ENCODE results near the gene MAB21L4. TPM values are rescaled to one million over a fixed set of nuclear protein-coding genes. Genes with fewer than 3 reads are reported as not detected.

The MAB21L4 gene
- polyA plus RNA-seq, 1 experiment = not detected

DNA sequence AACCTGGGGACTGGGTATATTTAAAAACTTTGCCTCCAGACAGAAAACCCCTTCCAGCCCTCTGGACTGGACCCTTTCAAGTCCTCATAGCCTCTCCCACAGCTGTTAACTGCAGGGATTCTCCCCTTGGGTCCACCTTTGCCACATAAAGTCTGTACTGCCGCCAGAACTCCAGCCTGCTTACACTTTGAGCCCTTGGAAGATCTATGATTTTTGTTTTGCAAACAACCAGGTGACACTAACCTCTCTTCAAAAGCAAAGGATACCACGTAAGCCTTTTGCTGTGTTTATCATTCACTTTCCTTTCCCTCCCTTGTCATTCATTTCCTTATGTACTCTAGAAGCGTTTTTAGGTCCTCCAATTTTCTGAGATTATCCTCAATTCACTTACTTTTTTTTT is 31.5 kb downstream of the MAB21L4 start:
- Histone ChIP-seq H3K9me3 (ENCODE audit: control insufficient read depth, insufficient read depth, low read length) (no peaks in the 10 kb centered on the region), H3K27ac (ENCODE audit: low read depth, low read length) (no peak overlapping the region), H3K27me3 (ENCODE audit: control insufficient read depth, insufficient read depth, low read length) (peaks cover 50% of the 10 kb centered on the region), H3K4me3 (ENCODE audit: low read depth, low read length) (no peak overlapping the region)
- no peak for DNase-seq (ENCODE audit: low read depth, low spot score)
- ChIA-PET POLR2A (no interaction called here), CTCF (interaction anchor here (1.0 kb wide), 1 partner anchor 49 kb away, joined by 3 read pairs; no protein-coding TSS in a partner anchor)
- TF ChIP-seq, protein P1, sequence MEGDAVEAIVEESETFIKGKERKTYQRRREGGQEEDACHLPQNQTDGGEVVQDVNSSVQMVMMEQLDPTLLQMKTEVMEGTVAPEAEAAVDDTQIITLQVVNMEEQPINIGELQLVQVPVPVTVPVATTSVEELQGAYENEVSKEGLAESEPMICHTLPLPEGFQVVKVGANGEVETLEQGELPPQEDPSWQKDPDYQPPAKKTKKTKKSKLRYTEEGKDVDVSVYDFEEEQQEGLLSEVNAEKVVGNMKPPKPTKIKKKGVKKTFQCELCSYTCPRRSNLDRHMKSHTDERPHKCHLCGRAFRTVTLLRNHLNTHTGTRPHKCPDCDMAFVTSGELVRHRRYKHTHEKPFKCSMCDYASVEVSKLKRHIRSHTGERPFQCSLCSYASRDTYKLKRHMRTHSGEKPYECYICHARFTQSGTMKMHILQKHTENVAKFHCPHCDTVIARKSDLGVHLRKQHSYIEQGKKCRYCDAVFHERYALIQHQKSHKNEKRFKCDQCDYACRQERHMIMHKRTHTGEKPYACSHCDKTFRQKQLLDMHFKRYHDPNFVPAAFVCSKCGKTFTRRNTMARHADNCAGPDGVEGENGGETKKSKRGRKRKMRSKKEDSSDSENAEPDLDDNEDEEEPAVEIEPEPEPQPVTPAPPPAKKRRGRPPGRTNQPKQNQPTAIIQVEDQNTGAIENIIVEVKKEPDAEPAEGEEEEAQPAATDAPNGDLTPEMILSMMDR (IDR thresholded peaks at IDR 0.05; ENCODE audit: low read depth, low read length) = no peak

DNA sequence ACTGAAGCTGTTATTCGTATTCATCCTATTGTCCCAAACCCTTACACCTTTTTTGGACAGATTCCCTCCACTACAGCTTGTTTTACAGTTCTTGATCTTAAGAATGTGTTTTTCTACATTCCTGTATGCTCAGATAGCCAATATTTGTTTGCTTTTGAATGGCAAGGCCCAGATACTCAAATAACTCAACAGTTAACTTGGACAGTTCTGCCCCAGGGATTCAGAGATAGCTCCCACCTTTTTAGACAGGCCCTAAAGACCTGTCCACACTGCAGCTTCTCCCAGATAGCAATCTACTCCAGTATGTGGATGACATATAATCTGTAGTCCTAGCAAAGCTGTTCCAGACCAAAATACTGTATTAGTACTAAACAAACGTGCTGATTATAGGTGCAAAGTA is 34.4 kb downstream of the MAB21L4 start:
- Histone ChIP-seq H3K27me3 (ENCODE audit: control insufficient read depth, insufficient read depth, low read length) (peaks cover 49% of the 10 kb centered on the region), H3K27ac (ENCODE audit: low read depth, low read length) (no peak overlapping the region), H3K9me3 (ENCODE audit: control insufficient read depth, insufficient read depth, low read length) (no peaks in the 10 kb centered on the region), H3K4me3 (ENCODE audit: low read depth, low read length) (no peak overlapping the region)
- ChIA-PET CTCF (interaction anchor here (2.4 to 3.5 kb wide), 2 partner anchors 10 to 216 kb away, joined by 8 to 15 read pairs; no protein-coding TSS in a partner anchor), POLR2A (no interaction called here)
- DNase-seq (ENCODE audit: low read depth, low spot score) = no peak
- TF ChIP-seq, protein P1 (IDR thresholded peaks at IDR 0.05; ENCODE audit: low read depth, low read length) = no peak

DNA sequence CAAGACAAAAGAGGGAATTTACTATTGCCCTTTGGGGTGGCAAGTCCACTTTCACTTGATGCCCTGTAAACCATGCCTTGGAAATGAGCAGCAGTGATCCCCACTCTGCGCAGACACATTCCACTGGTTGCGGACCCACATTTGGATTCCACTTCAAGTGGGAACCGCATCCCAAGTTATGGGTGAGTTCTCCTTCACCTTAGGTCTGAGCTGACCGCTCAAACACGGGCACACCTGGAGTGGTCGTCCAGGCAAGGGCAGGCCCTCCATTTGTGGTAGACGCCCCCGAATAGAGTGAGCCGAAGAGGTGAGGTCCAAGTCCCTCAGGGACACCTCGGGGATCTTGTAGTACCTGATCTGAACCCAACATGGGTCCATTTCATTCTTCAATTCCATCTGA is 37.1 kb downstream of the MAB21L4 start:
- peaks cover 13% of the 10 kb centered on the region for H3K9me3 ChIP-seq (ENCODE audit: control insufficient read depth, insufficient read depth, low read length)
- no peak for DNase-seq (ENCODE audit: low read depth, low spot score)
- no peak overlapping the region for H3K27ac ChIP-seq (ENCODE audit: low read depth, low read length)
- ChIA-PET CTCF (interaction anchor here (1.1 kb wide), 1 partner anchor 19 kb away, joined by 3 read pairs; no protein-coding TSS in a partner anchor), POLR2A (no interaction called here)
- H3K4me3 ChIP-seq (ENCODE audit: low read depth, low read length) = no peak overlapping the region
- peaks cover 47% of the 10 kb centered on the region for H3K27me3 ChIP-seq (ENCODE audit: control insufficient read depth, insufficient read depth, low read length)
- TF ChIP-seq, protein P1 (IDR thresholded peaks at IDR 0.05; ENCODE audit: low read depth, low read length) = no peak

DNA sequence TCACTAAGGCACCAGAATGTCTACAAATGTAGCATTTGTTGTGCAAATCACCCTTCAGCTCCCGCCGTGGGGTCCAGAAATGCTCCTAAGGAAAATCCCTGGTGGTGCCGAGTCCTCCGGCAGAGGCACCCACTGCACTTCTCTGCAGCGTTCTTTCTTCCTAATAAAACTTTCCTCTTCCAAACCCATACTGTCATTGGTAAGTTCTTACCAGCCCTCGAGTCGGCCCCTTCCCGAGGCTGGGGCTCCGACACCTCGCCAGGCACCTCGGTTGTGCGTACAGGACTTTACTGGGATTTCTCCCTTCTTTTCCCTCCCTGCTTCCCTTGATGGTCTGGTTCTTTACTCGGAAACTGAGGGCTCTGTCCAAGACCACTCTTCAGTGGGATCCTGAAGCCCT is 37.6 kb downstream of the MAB21L4 start:
- ChIA-PET POLR2A (no interaction called here), CTCF (interaction anchor here (1.5 kb wide), 1 partner anchor 18 kb away, joined by 4 read pairs; no protein-coding TSS in a partner anchor)
- H3K27me3 ChIP-seq (ENCODE audit: control insufficient read depth, insufficient read depth, low read length) = peaks cover 42% of the 10 kb centered on the region
- H3K27ac ChIP-seq (ENCODE audit: low read depth, low read length) = no peak overlapping the region
- H3K9me3 ChIP-seq (ENCODE audit: control insufficient read depth, insufficient read depth, low read length) = peaks cover 13% of the 10 kb centered on the region
- TF ChIP-seq, protein P1 (IDR thresholded peaks at IDR 0.05; ENCODE audit: low read depth, low read length) = no peak
- no peak for DNase-seq (ENCODE audit: low read depth, low spot score)
- H3K4me3 ChIP-seq (ENCODE audit: low read depth, low read length) = no peak overlapping the region

DNA sequence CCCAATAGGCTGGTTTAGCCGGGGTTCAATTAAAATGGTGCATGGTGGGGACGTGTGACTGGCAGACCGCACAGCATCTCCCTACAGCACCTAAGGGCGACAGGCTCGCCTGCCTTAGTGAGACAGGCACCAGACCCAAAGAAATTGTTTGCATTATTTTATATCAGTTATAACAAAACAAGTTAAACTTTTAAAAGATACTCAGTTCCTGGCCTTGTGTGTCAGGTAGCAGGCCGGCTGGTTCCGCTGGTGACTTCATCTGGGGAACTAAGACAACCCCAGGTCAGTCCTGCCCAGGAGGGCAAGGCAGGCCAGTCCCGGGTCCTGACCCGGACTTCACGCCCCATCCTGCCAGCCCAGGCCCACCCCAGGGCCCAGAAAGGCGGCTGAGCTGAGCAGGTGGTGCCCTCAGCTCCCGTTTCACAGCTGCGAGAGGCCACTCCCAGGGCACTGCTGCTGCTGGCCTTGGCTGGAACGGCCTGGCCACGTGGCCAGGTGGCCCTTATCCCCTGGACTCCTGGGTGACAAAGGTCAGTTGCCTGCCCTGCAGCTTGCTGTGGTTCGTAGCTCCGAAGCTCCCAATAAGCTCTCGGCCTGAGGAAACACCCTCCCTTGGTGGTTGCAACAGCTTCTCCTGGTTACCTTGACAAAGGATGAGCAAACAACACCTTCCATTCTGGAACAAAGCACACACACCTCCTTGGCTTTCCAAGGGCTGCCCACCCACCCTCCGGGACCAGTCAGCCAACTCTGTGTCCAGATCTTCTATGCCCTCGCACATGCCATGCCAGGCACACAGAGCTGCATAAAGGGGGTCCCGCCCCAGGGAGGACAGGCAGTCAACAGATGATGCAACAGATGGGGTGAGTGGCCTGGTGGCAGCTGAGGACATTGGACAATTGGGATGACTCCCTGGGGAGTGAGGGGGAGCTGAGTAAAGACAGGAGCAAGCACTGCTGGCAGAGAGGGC is 38.6 kb downstream of the MAB21L4 start:
- Histone ChIP-seq H3K9me3 (ENCODE audit: control insufficient read depth, insufficient read depth, low read length) (peaks cover 13% of the 10 kb centered on the region), H3K27ac (ENCODE audit: low read depth, low read length) (no peak overlapping the region), H3K4me3 (ENCODE audit: low read depth, low read length) (no peak overlapping the region), H3K27me3 (ENCODE audit: control insufficient read depth, insufficient read depth, low read length) (peaks cover 40% of the 10 kb centered on the region)
- CTCF ChIA-PET = interaction anchor here (1.5 kb wide), 1 partner anchor 17 kb away, joined by 4 read pairs; no protein-coding TSS in a partner anchor
- DNase-seq (ENCODE audit: low read depth, low spot score) = no peak
- TF ChIP-seq, protein P1 (IDR thresholded peaks at IDR 0.05; ENCODE audit: low read depth, low read length) = no peak
- POLR2A ChIA-PET = no interaction called here

Measured in AG04450 (cell line).